Measurements from ENCODE around the gene METAP1D. TPM values are rescaled to one million over a fixed set of nuclear protein-coding genes. Genes with fewer than 3 reads are reported as not detected.
"Not testable (repeated sequence)": the region's sequence is repeated elsewhere in the genome, so short reads cannot be mapped to it uniquely, and the experiment has no call there.

Gene METAP1D
- total RNA-seq, 2 experiments from 2014 or later: 3.9 to 6.4 TPM

GRCh38 chr2:172046866-172047565, 47.3 kb downstream of the METAP1D start:
- ATAC-seq (no peak), DNase-seq (no peak)
- Mint-ChIP-seq H3K36me3 (no peaks in the 10 kb centered on the region), H3K4me3 (no peak overlapping the region), H3K27me3 (no peaks in the 10 kb centered on the region), H3K9me3 (ENCODE audit: low read depth) (no peaks in the 10 kb centered on the region), H3K27ac (no peak overlapping the region), H3K4me1 (no peaks in the 10 kb centered on the region)
- CTCF ChIA-PET: no interaction called here

GRCh38 chr2:172047566-172048507, 48.1 kb downstream of the METAP1D start:
- Mint-ChIP-seq H3K27ac (no peak overlapping the region), H3K4me1 (no peaks in the 10 kb centered on the region), H3K36me3 (no peaks in the 10 kb centered on the region), H3K4me3 (no peak overlapping the region), H3K9me3 (ENCODE audit: low read depth) (no peaks in the 10 kb centered on the region), H3K27me3 (no peaks in the 10 kb centered on the region)
- CTCF ChIA-PET: no interaction called here
- ATAC-seq (no peak), DNase-seq (no peak)

GRCh38 chr2:172048508-172049503, 49.1 kb downstream of the METAP1D start:
- Mint-ChIP-seq H3K4me1 (no peaks in the 10 kb centered on the region), H3K27ac (no peak overlapping the region), H3K36me3 (no peaks in the 10 kb centered on the region), H3K4me3 (no peak overlapping the region), H3K27me3 (no peaks in the 10 kb centered on the region), H3K9me3 (ENCODE audit: low read depth) (no peaks in the 10 kb centered on the region)
- ATAC-seq (no peak), DNase-seq (no peak)
- CTCF ChIA-PET: interaction anchor here (0.6 kb wide), 1 partner anchor 161 kb away, joined by 4 read pairs; no protein-coding TSS in a partner anchor

- H3K4me3 Mint-ChIP-seq: no peak overlapping the region
- CTCF ChIA-PET: interaction anchor here (0.6 kb wide), 1 partner anchor 162 kb away, joined by 4 read pairs; no protein-coding TSS in a partner anchor
- no peaks in the 10 kb centered on the region for H3K27me3 Mint-ChIP-seq
- no peak for DNase-seq
- H3K9me3 Mint-ChIP-seq (ENCODE audit: low read depth): no peaks in the 10 kb centered on the region
- ATAC-seq: no peak
- H3K27ac Mint-ChIP-seq: no peak overlapping the region
- H3K4me1 Mint-ChIP-seq: no peaks in the 10 kb centered on the region
- H3K36me3 Mint-ChIP-seq: no peaks in the 10 kb centered on the region
These were observed 49.9 kb downstream of the METAP1D start for GRCh38 chr2:172049567-172050120.

- ATAC-seq: no peak
- H3K27ac Mint-ChIP-seq: no peak overlapping the region
- no peak for DNase-seq
- H3K36me3 Mint-ChIP-seq: no peaks in the 10 kb centered on the region
- H3K4me3 Mint-ChIP-seq: no peak overlapping the region
- CTCF ChIA-PET: no interaction called here
- no peaks in the 10 kb centered on the region for H3K27me3 Mint-ChIP-seq
- H3K4me1 Mint-ChIP-seq: no peaks in the 10 kb centered on the region
- no peaks in the 10 kb centered on the region for H3K9me3 Mint-ChIP-seq (ENCODE audit: low read depth)
These were observed 50.8 kb downstream of the METAP1D start for GRCh38 chr2:172050479-172051125.

GRCh38 chr2:172052000-172052983, 52.5 kb downstream of the METAP1D start:
- Mint-ChIP-seq H3K27ac (no peak overlapping the region), H3K4me1 (no peaks in the 10 kb centered on the region), H3K36me3 (no peaks in the 10 kb centered on the region), H3K9me3 (ENCODE audit: low read depth) (no peaks in the 10 kb centered on the region), H3K27me3 (no peaks in the 10 kb centered on the region), H3K4me3 (no peak overlapping the region)
- ATAC-seq (no peak), DNase-seq (no peak)
- CTCF ChIA-PET: no interaction called here

GRCh38 chr2:172053486-172053885, 53.7 kb downstream of the METAP1D start:
- H3K4me1 Mint-ChIP-seq: no peaks in the 10 kb centered on the region
- DNase-seq (no peak), ATAC-seq (no peak)
- no peak overlapping the region for H3K4me3 Mint-ChIP-seq
- no peak overlapping the region for H3K27ac Mint-ChIP-seq
- CTCF ChIA-PET: no interaction called here
- H3K9me3 Mint-ChIP-seq (ENCODE audit: low read depth): no peaks in the 10 kb centered on the region
- H3K27me3 Mint-ChIP-seq: no peaks in the 10 kb centered on the region
- H3K36me3 Mint-ChIP-seq: no peaks in the 10 kb centered on the region

- CTCF ChIA-PET: no interaction called here
- ATAC-seq (no peak), DNase-seq (no peak)
- no peaks in the 10 kb centered on the region for H3K36me3 Mint-ChIP-seq
- H3K9me3 Mint-ChIP-seq (ENCODE audit: low read depth): no peaks in the 10 kb centered on the region
- H3K27ac Mint-ChIP-seq: no peak overlapping the region
- peaks cover 4% of the 10 kb centered on the region for H3K4me1 Mint-ChIP-seq
- no peaks in the 10 kb centered on the region for H3K27me3 Mint-ChIP-seq
- H3K4me3 Mint-ChIP-seq: no peak overlapping the region
These were observed 56.5 kb downstream of the METAP1D start for GRCh38 chr2:172056293-172056692.

GRCh38 chr2:172058660-172059059, 58.9 kb downstream of the METAP1D start:
- CTCF ChIA-PET: no interaction called here
- H3K27ac Mint-ChIP-seq: no peak overlapping the region
- peaks cover 13% of the 10 kb centered on the region for H3K4me1 Mint-ChIP-seq
- H3K36me3 Mint-ChIP-seq: peaks cover 1% of the 10 kb centered on the region
- DNase-seq (no peak), ATAC-seq (no peak)
- H3K4me3 Mint-ChIP-seq: no peak overlapping the region
- no peaks in the 10 kb centered on the region for H3K9me3 Mint-ChIP-seq (ENCODE audit: low read depth)
- H3K27me3 Mint-ChIP-seq: no peaks in the 10 kb centered on the region

- not testable (repeated sequence) for ATAC-seq; H3K27me3 Mint-ChIP-seq; H3K9me3 Mint-ChIP-seq (ENCODE audit: low read depth); DNase-seq; H3K27ac Mint-ChIP-seq; H3K36me3 Mint-ChIP-seq; H3K4me3 Mint-ChIP-seq
- peaks cover 13% of the 10 kb centered on the region for H3K4me1 Mint-ChIP-seq
- CTCF ChIA-PET: interaction anchor here (0.6 to 0.7 kb wide), 2 partner anchors 19 to 207 kb away, joined by 3 read pairs; no protein-coding TSS in a partner anchor
These were observed 60.4 kb downstream of the METAP1D start for GRCh38 chr2:172060118-172060517.

GRCh38 chr2:172062402-172063004, 62.8 kb downstream of the METAP1D start:
- no peak overlapping the region for H3K4me3 Mint-ChIP-seq
- no peaks in the 10 kb centered on the region for H3K27me3 Mint-ChIP-seq
- H3K9me3 Mint-ChIP-seq (ENCODE audit: low read depth): no peaks in the 10 kb centered on the region
- peaks cover 3% of the 10 kb centered on the region for H3K36me3 Mint-ChIP-seq
- DNase-seq (no peak), ATAC-seq (no peak)
- H3K27ac Mint-ChIP-seq: no peak overlapping the region
- H3K4me1 Mint-ChIP-seq: peaks cover 19% of the 10 kb centered on the region
- CTCF ChIA-PET: no interaction called here
